Myocyte (in vitro differentiated cells): ENCODE data around the gene GPR132. TPM values are rescaled to one million over a fixed set of nuclear protein-coding genes. Genes with fewer than 3 reads are reported as not detected.
A peak's percentile ranks its signal among the peaks of the same experiment; 100 is the strongest.

Experiments
- DNase-seq: peaks from one replicate; pipeline ENCODE4 v3.0.0-alpha.2; 2012; ENCODE audit warnings: low read depth
- total RNA-seq: library from RNA; depleted of rRNA; stranded (reverse); fragments of >200 nt; gene quantifications from 2 replicates; pipeline ENCODE4 v1.2.3, GENCODE V29; 2014

The GPR132 gene
- total RNA-seq, 1 donor from 2014 or later = not detected

- DNase-seq = no peak
Measured at GRCh38 chr14:105063056-105063455, 2.2 kb downstream of the GPR132 start.

- no peak for DNase-seq
Measured at GRCh38 chr14:105062048-105062433, 3.2 kb downstream of the GPR132 start.

GRCh38 chr14:105061428-105062047, 3.7 kb downstream of the GPR132 start:
- no peak for DNase-seq

GRCh38 chr14:105060751-105061427, 4.3 kb downstream of the GPR132 start:
- DNase-seq = peak; percentile 50

- DNase-seq = no peak
Measured at GRCh38 chr14:105059925-105060565, 5.2 kb downstream of the GPR132 start.

GRCh38 chr14:105059035-105059924, 6.0 kb downstream of the GPR132 start:
- peak; percentile 58 for DNase-seq

- no peak for DNase-seq
Measured at GRCh38 chr14:105058521-105059034, 6.7 kb downstream of the GPR132 start.

GRCh38 chr14:105056303-105056831, 8.9 kb downstream of the GPR132 start:
- DNase-seq = no peak

- no peak for DNase-seq
Measured at GRCh38 chr14:105055736-105056302, 9.4 kb downstream of the GPR132 start.

- DNase-seq = no peak
Measured at GRCh38 chr14:105055334-105055733, 9.9 kb downstream of the GPR132 start.

GRCh38 chr14:105053996-105054395, 11.2 kb downstream of the GPR132 start:
- no peak for DNase-seq

- no peak for DNase-seq
Measured at GRCh38 chr14:105053421-105053820, 11.8 kb downstream of the GPR132 start.

GRCh38 chr14:105052110-105052458, 13.1 kb downstream of the GPR132 start:
- DNase-seq = no peak

- no peak for DNase-seq
Measured at GRCh38 chr14:105051182-105052109, 13.8 kb downstream of the GPR132 start.

GRCh38 chr14:105050551-105050897, 14.7 kb downstream of the GPR132 start:
- peak; percentile 67 for DNase-seq

- DNase-seq = no peak
Measured at GRCh38 chr14:105049753-105050550, 15.3 kb downstream of the GPR132 start.

- peak; percentile 67 for DNase-seq
Measured at GRCh38 chr14:105047283-105048016, 17.8 kb downstream of the GPR132 start.

GRCh38 chr14:105046891-105047282, 18.3 kb downstream of the GPR132 start:
- DNase-seq = no peak
